HepG2 (cell line): Measurements from ENCODE around the gene LORICRIN. TPM values are rescaled to one million over a fixed set of nuclear protein-coding genes. Genes with fewer than 3 reads are reported as not detected.

Experiments
- ATAC-seq: fragments of 200-7000 bp; cut with Tn5 transposase; 3 replicates; pipeline ENCODE4 v1.9.1; 2020; ENCODE audit warnings: mild to moderate bottlenecking, moderate library complexity
- BruUV-seq: library from RNA; stranded (reverse); fragments of 400-500 nt; replicated peaks from 2 replicates; lab custom pipeline; 2021; lab: Mats Ljungman, UMichigan
- CTCF ChIA-PET: fragments of 300-600 bp; formaldehyde crosslinking; extraction: SDS; loops from one replicate; lab custom pipeline; 2021; ENCODE audit warnings: low total read pairs, inconsistent platforms, low intra/inter-chr PET ratio; lab: Yijun Ruan, JAX
- POLR2A ChIA-PET: fragments of 350-600 bp; sonication (Branson Sonifier 250); formaldehyde crosslinking; loops from one replicate; lab custom pipeline; 2020; ENCODE audit warnings: antibody characterized with exemption, inconsistent platforms; lab: Yijun Ruan, JAX
- DNase-seq: peaks from one replicate; pipeline ENCODE4 v3.0.0-alpha.2; 2015; ENCODE audit warnings: low spot score
- FAIRE-seq: peaks from 3 replicates; lab custom pipeline; 2011; peaks lifted over from hg19 to GRCh38; lab: Jason Lieb, UNC
- H2AFZ ChIP-seq: one replicate; pipeline ENCODE4 v1.6.1; 2011; ENCODE audit warnings: low read length, inconsistent platforms
- H3K27ac ChIP-seq: fragments of 300-600 bp; 3 replicates; pipeline ENCODE4 v1.8.0; 2011; ENCODE audit warnings: mixed run types, mild to moderate bottlenecking, mixed read lengths, low read length, inconsistent platforms; ENCODE audit not compliant: insufficient read depth; ENCODE audit errors: extremely low read length
- H3K27me3 ChIP-seq, 2 experiments: fragments of 200-600 bp in 1 of 2; 2 replicates in 1 of 2; 3 replicates in 1 of 2; pipeline versions ENCODE4 v1.6.0 to v1.8.0; 2011; ENCODE audit warnings: low read length in 2 of 2, mild to moderate bottlenecking in 2 of 2, moderate library complexity in 2 of 2, inconsistent platforms in 1 of 2; ENCODE audit not compliant: insufficient read depth in 2 of 2, control insufficient read depth in 1 of 2
- H3K36me3 ChIP-seq, 2 experiments: fragments of 200-600 bp in 1 of 2; replicated peaks in 1 of 2; 2 replicates in 1 of 2; 3 replicates in 1 of 2; pipeline versions ENCODE4 v1.5.1 to v1.8.0; 2011; ENCODE audit warnings: low read length in 2 of 2, inconsistent platforms in 1 of 2; ENCODE audit not compliant: insufficient read depth in 2 of 2, control insufficient read depth in 1 of 2
- H3K4me1 ChIP-seq: 2 replicates; pipeline ENCODE4 v1.5.1; 2012; ENCODE audit warnings: low read length, inconsistent platforms; ENCODE audit not compliant: insufficient read depth
- H3K4me2 ChIP-seq: 2 replicates; pipeline ENCODE4 v1.6.0; 2011; ENCODE audit warnings: low read depth, low read length, inconsistent platforms
- H3K4me3 ChIP-seq, 3 experiments: fragments of 200-600 bp in 1 of 3; sonication (generic), shearing (Covaris generic) in 1 of 3; replicated peaks in 1 of 3; 2 replicates each; pipeline ENCODE4 v1.5.1; 2011 to 2016; ENCODE audit warnings: low read length in 3 of 3, inconsistent platforms in 2 of 3, low read depth in 2 of 3, mild to moderate bottlenecking in 2 of 3, control low read depth in 1 of 3, mixed read lengths in 1 of 3; ENCODE audit not compliant: insufficient read depth in 1 of 3
- H3K79me2 ChIP-seq: one replicate; pipeline ENCODE4 v1.6.1; 2011; ENCODE audit warnings: low read length, inconsistent platforms; ENCODE audit not compliant: insufficient read depth
- H3K9ac ChIP-seq: 2 replicates; pipeline ENCODE4 v1.6.0; 2011; ENCODE audit warnings: mild to moderate bottlenecking, low read depth, low read length, inconsistent platforms; ENCODE audit not compliant: insufficient read depth
- H3K9me3 ChIP-seq: 2 replicates; pipeline ENCODE4 v1.5.1; 2012; ENCODE audit warnings: mild to moderate bottlenecking, low read length
- H4K20me1 ChIP-seq: 2 replicates; pipeline ENCODE4 v1.6.0; 2011; ENCODE audit warnings: inconsistent platforms, mild to moderate bottlenecking, low read length, moderate library complexity; ENCODE audit not compliant: insufficient read depth
- RCOR2 ChIP-seq: IDR thresholded peaks from 2 replicates; pipeline ENCODE4 v1.6.1; 2016; ENCODE audit warnings: missing biosample characterization, missing genetic modification reagents
- TEAD2 ChIP-seq: sonication (generic); formaldehyde crosslinking; IDR thresholded peaks from 2 replicates; pipeline ENCODE4 v1.9.0; 2021; ENCODE audit warnings: missing genetic modification reagents
- WGBS: methylation state at CpG from one replicate; pipeline ENCODE4 v1.1.6; 2017; ENCODE audit warnings: low lambda C conversion rate; 5-methylcytosine and 5-hydroxymethylcytosine counted together
- in situ Hi-C: cut with HindIII; loops from 2 replicates; pipeline ENCODE4 v1.10.0; 2017; ENCODE audit warnings: low pct_unique_long_range_greater_than_20kb; ENCODE audit not compliant: extremely low pct_ligation_motif_present
- intact Hi-C: fragments of 100-400 bp; cut with micrococcal nuclease; formaldehyde crosslinking; loops from one replicate; pipeline ENCODE4 v1.10.0; 2022; ENCODE audit not compliant: unreplicated experiment
- polyA plus RNA-seq, 8 experiments: library from polyadenylated mRNA; depleted of rRNA in 3 of 8; stranded (reverse) in 7 of 8; unstranded in 1 of 8; fragments of >200 nt; fragmentation: Illumina TruSeq in 4 of 8; extraction: Trizol in 4 of 8; gene quantifications; 2 replicates each; pipeline versions ENCODE4 v1.2.1 to v1.2.3, GENCODE V29; 2011 to 2016; ENCODE audit warnings: low read depth in 4 of 8, missing spikeins in 1 of 8, mixed read lengths in 1 of 8; ENCODE audit not compliant: insufficient read depth in 1 of 8
- total RNA-seq, 5 experiments: library from RNA; depleted of rRNA; stranded (reverse); fragments of >200 nt; fragmentation: Illumina TruSeq; extraction: Trizol; gene quantifications; 2 replicates each; pipeline ENCODE4 v1.2.3, GENCODE V29; 2016; ENCODE audit warnings: low read depth in 1 of 5
- TF ChIP-seq, protein P1 (sequence below): sonication (generic); formaldehyde crosslinking; IDR thresholded peaks from 2 replicates; pipeline ENCODE4 v1.5.1; 2020; ENCODE audit warnings: mild to moderate bottlenecking, missing genetic modification reagents, borderline replicate concordance
- TF ChIP-seq, protein P2 (sequence below): IDR thresholded peaks from 2 replicates; pipeline ENCODE4 v1.6.1; 2016; ENCODE audit warnings: control low read depth

The LORICRIN gene
- total and polyA plus RNA-seq, 2 of the 13 experiments (the other 11 are each of a cell fraction or from before 2014, with no cell fraction given), result not detected

GRCh38 chr1:153262462-153263157 is 3.1 kb downstream of the LORICRIN start:
- Histone ChIP-seq H3K4me1 (no peaks in the 10 kb centered on the region), H3K27ac (no peak overlapping the region), H3K4me3 (no peak overlapping the region), H4K20me1 (no peaks in the 10 kb centered on the region), H3K27me3 (peaks cover 6 to 41% of the 10 kb centered on the region in 2 experiments), H3K9ac (no peak overlapping the region), H2AFZ (no peak overlapping the region), H3K36me3 (no peaks in the 10 kb centered on the region), H3K79me2 (no peaks in the 10 kb centered on the region), H3K4me2 (no peak overlapping the region)
- intact Hi-C loops (no loop called here), in situ Hi-C loops (no loop called here)
- FAIRE-seq, result no peak
- CTCF ChIA-PET, result no interaction called here
- DNase-seq, result no peak
- no TSS peak for BruUV-seq
- ATAC-seq, result no peak
- TF ChIP-seq, protein P1, sequence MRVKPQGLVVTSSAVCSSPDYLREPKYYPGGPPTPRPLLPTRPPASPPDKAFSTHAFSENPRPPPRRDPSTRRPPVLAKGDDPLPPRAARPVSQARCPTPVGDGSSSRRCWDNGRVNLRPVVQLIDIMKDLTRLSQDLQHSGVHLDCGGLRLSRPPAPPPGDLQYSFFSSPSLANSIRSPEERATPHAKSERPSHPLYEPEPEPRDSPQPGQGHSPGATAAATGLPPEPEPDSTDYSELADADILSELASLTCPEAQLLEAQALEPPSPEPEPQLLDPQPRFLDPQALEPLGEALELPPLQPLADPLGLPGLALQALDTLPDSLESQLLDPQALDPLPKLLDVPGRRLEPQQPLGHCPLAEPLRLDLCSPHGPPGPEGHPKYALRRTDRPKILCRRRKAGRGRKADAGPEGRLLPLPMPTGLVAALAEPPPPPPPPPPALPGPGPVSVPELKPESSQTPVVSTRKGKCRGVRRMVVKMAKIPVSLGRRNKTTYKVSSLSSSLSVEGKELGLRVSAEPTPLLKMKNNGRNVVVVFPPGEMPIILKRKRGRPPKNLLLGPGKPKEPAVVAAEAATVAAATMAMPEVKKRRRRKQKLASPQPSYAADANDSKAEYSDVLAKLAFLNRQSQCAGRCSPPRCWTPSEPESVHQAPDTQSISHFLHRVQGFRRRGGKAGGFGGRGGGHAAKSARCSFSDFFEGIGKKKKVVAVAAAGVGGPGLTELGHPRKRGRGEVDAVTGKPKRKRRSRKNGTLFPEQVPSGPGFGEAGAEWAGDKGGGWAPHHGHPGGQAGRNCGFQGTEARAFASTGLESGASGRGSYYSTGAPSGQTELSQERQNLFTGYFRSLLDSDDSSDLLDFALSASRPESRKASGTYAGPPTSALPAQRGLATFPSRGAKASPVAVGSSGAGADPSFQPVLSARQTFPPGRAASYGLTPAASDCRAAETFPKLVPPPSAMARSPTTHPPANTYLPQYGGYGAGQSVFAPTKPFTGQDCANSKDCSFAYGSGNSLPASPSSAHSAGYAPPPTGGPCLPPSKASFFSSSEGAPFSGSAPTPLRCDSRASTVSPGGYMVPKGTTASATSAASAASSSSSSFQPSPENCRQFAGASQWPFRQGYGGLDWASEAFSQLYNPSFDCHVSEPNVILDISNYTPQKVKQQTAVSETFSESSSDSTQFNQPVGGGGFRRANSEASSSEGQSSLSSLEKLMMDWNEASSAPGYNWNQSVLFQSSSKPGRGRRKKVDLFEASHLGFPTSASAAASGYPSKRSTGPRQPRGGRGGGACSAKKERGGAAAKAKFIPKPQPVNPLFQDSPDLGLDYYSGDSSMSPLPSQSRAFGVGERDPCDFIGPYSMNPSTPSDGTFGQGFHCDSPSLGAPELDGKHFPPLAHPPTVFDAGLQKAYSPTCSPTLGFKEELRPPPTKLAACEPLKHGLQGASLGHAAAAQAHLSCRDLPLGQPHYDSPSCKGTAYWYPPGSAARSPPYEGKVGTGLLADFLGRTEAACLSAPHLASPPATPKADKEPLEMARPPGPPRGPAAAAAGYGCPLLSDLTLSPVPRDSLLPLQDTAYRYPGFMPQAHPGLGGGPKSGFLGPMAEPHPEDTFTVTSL (CRISPR knock-in tag), result no peak
- no peak for TF ChIP-seq RCOR2 (CRISPR knock-in tag)
- TF ChIP-seq, protein P2, sequence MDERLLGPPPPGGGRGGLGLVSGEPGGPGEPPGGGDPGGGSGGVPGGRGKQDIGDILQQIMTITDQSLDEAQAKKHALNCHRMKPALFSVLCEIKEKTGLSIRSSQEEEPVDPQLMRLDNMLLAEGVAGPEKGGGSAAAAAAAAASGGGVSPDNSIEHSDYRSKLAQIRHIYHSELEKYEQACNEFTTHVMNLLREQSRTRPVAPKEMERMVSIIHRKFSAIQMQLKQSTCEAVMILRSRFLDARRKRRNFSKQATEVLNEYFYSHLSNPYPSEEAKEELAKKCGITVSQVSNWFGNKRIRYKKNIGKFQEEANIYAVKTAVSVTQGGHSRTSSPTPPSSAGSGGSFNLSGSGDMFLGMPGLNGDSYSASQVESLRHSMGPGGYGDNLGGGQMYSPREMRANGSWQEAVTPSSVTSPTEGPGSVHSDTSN, result no peak
- TF ChIP-seq TEAD2 (CRISPR knock-in tag), result no peak
- TF ChIP-seq, all 625 proteins: peak for 0
- POLR2A ChIA-PET, result no interaction called here
- WGBS, result 15% methylated on average over 10 of the region's 10 CpGs
- H3K9me3 ChIP-seq, result no peaks in the 10 kb centered on the region
